Astrocyte (in vitro differentiated cells and primary cell): ENCODE data around the gene DSG3. TPM values are rescaled to one million over a fixed set of nuclear protein-coding genes. Genes with fewer than 3 reads are reported as not detected.

Source experiments
- DNase-seq: peaks from one replicate; pipeline ENCODE4 v3.0.0-alpha.2; 2010; ENCODE audit warnings: low read depth
- FAIRE-seq: peaks from 2 replicates; lab custom pipeline; 2011; peaks lifted over from hg19 to GRCh38; lab: Jason Lieb, UNC
- H2AFZ ChIP-seq: 2 replicates; pipeline ENCODE4 v1.6.0; 2012; ENCODE audit warnings: low read depth, low read length, inconsistent platforms
- H3K27ac ChIP-seq: 2 replicates; pipeline ENCODE4 v1.5.1; 2011; ENCODE audit warnings: low read depth, low read length, inconsistent platforms
- H3K27me3 ChIP-seq: 2 replicates; pipeline ENCODE4 v1.6.0; 2011; ENCODE audit warnings: low read length, inconsistent platforms; ENCODE audit not compliant: insufficient read depth
- H3K36me3 ChIP-seq: 2 replicates; pipeline ENCODE4 v1.5.1; 2011; ENCODE audit warnings: low read length, inconsistent platforms; ENCODE audit not compliant: insufficient read depth
- H3K4me1 ChIP-seq: 2 replicates; pipeline ENCODE4 v1.5.1; 2011; ENCODE audit warnings: low read length, inconsistent platforms; ENCODE audit not compliant: insufficient read depth
- H3K4me2 ChIP-seq: 2 replicates; pipeline ENCODE4 v1.6.0; 2012; ENCODE audit warnings: low read length, inconsistent platforms
- H3K4me3 ChIP-seq: 2 replicates; pipeline ENCODE4 v1.5.1; 2011; ENCODE audit warnings: low read depth, mild to moderate bottlenecking, low read length, inconsistent platforms; ENCODE audit not compliant: insufficient read depth
- H3K79me2 ChIP-seq: 2 replicates; pipeline ENCODE4 v1.6.0; 2012; ENCODE audit warnings: mild to moderate bottlenecking, low read length, inconsistent platforms; ENCODE audit not compliant: insufficient read depth
- H3K9ac ChIP-seq: 2 replicates; pipeline ENCODE4 v1.6.0; 2012; ENCODE audit warnings: mild to moderate bottlenecking, low read length, inconsistent platforms
- H3K9me3 ChIP-seq: 2 replicates; pipeline ENCODE4 v1.5.1; 2012; ENCODE audit warnings: low read depth, mild to moderate bottlenecking, low read length, inconsistent platforms; ENCODE audit not compliant: insufficient read depth
- H4K20me1 ChIP-seq: 2 replicates; pipeline ENCODE4 v1.6.0; 2012; ENCODE audit warnings: low read length, inconsistent platforms; ENCODE audit not compliant: insufficient read depth
- H3K27ac Mint-ChIP-seq: one replicate; pipeline ENCODE4 v1.8.0; 2021; ENCODE audit warnings: mild to moderate bottlenecking, mixed read lengths; ENCODE audit not compliant: unreplicated experiment
- H3K27me3 Mint-ChIP-seq: one replicate; pipeline ENCODE4 v1.8.0; 2021; ENCODE audit warnings: low read depth, mixed read lengths; ENCODE audit not compliant: unreplicated experiment
- H3K36me3 Mint-ChIP-seq: one replicate; pipeline ENCODE4 v1.8.0; 2021; ENCODE audit warnings: low read depth, mixed read lengths; ENCODE audit not compliant: unreplicated experiment
- H3K4me1 Mint-ChIP-seq: one replicate; pipeline ENCODE4 v1.8.0; 2021; ENCODE audit warnings: low read depth, mixed read lengths; ENCODE audit not compliant: unreplicated experiment
- H3K4me3 Mint-ChIP-seq: one replicate; pipeline ENCODE4 v1.8.0; 2021; ENCODE audit warnings: mild to moderate bottlenecking, moderate library complexity, mixed read lengths; ENCODE audit not compliant: unreplicated experiment
- H3K9me3 Mint-ChIP-seq: one replicate; pipeline ENCODE4 v1.8.0; 2021; ENCODE audit warnings: mild to moderate bottlenecking, mixed read lengths; ENCODE audit not compliant: unreplicated experiment
- EZH2 ChIP-seq: IDR thresholded peaks from 2 replicates; pipeline ENCODE4 v1.6.1; 2012; ENCODE audit warnings: mild to moderate bottlenecking, low read length, inconsistent platforms; ENCODE audit not compliant: insufficient read depth
- total RNA-seq: library from RNA; stranded (reverse); gene quantifications from 2 replicates; pipeline ENCODE4 v1.2.1, GENCODE V29; 2021
- TF ChIP-seq, protein P1 (sequence below): IDR thresholded peaks from 2 replicates; pipeline ENCODE4 v1.5.1; 2011; ENCODE audit warnings: low read depth, mild to moderate bottlenecking, inconsistent platforms, low read length, moderate library complexity; ENCODE audit not compliant: insufficient read depth

DSG3 gene
- total RNA-seq, 1 donor from 2014 or later: 0.64 TPM

DNA sequence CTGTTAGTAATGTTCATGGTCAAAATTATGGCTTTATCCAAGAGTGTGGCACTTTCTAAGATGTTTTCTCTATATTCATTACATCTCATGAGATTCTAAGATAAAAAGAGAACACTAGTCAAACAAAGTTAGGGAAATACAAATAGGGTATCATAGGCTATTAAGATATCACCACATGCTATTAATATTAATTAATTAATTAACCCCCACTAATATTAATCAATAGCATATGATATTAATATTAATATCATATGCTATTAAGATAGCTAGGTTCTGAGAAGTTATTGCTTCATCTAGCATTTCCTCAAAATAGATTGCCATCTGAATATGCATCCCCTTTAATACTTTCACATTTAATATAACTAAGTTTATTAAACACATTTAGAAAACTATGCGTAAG is 22.1 kb downstream of the DSG3 start:
- TF ChIP-seq EZH2: no peak
- TF ChIP-seq, protein P1, sequence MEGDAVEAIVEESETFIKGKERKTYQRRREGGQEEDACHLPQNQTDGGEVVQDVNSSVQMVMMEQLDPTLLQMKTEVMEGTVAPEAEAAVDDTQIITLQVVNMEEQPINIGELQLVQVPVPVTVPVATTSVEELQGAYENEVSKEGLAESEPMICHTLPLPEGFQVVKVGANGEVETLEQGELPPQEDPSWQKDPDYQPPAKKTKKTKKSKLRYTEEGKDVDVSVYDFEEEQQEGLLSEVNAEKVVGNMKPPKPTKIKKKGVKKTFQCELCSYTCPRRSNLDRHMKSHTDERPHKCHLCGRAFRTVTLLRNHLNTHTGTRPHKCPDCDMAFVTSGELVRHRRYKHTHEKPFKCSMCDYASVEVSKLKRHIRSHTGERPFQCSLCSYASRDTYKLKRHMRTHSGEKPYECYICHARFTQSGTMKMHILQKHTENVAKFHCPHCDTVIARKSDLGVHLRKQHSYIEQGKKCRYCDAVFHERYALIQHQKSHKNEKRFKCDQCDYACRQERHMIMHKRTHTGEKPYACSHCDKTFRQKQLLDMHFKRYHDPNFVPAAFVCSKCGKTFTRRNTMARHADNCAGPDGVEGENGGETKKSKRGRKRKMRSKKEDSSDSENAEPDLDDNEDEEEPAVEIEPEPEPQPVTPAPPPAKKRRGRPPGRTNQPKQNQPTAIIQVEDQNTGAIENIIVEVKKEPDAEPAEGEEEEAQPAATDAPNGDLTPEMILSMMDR: no peak
- no peak for FAIRE-seq
- H3K4me2 ChIP-seq: no peak overlapping the region

DNA sequence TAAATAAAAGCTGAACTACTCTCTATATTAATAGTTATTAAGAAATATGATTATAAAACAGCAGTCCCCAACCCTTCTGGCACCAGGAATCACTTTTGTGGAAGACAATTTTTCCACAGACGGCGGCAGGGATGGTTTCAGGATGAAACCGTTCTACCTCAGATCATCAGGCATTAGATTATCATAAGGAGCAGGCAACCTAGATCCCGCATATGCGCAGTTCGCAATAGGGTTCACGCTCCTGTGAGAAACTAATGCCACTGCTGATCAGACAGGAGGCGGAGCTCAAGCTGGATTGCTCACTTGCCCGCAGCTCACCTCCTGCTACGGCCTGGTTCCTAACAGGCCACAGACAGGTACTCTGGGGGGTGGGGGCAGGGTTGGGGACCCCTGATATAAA is 31.1 kb downstream of the DSG3 start:
- Histone ChIP-seq H2AFZ (no peak overlapping the region), H3K79me2 (no peaks in the 10 kb centered on the region), H3K4me3 (no peak overlapping the region), H3K36me3 (no peaks in the 10 kb centered on the region), H3K4me1 (no peaks in the 10 kb centered on the region), H3K27me3 (no peaks in the 10 kb centered on the region), H3K4me2 (no peak overlapping the region), H3K27ac (no peak overlapping the region), H4K20me1 (no peaks in the 10 kb centered on the region), H3K9ac (no peak overlapping the region), H3K9me3 (peaks cover 4% of the 10 kb centered on the region)
- Mint-ChIP-seq H3K4me3 (no peak overlapping the region), H3K9me3 (no peaks in the 10 kb centered on the region), H3K36me3 (no peaks in the 10 kb centered on the region), H3K27ac (no peak overlapping the region), H3K4me1 (no peaks in the 10 kb centered on the region), H3K27me3 (no peaks in the 10 kb centered on the region)
- FAIRE-seq: no peak
- DNase-seq: no peak
- no peak for TF ChIP-seq EZH2
- TF ChIP-seq, protein P1: no peak

More for the DNA sequence above, 22.1 kb downstream of the DSG3 start:
- H3K27ac ChIP-seq: no peak overlapping the region
- H2AFZ ChIP-seq: no peak overlapping the region
- Mint-ChIP-seq H3K4me1 (no peaks in the 10 kb centered on the region), H3K27ac (no peak overlapping the region), H3K4me3 (no peak overlapping the region), H3K27me3 (no peaks in the 10 kb centered on the region), H3K36me3 (no peaks in the 10 kb centered on the region), H3K9me3 (no peaks in the 10 kb centered on the region)
- no peaks in the 10 kb centered on the region for H3K9me3 ChIP-seq
- no peaks in the 10 kb centered on the region for H3K4me1 ChIP-seq
- no peak overlapping the region for H3K4me3 ChIP-seq
- no peaks in the 10 kb centered on the region for H3K36me3 ChIP-seq
- H3K27me3 ChIP-seq: no peaks in the 10 kb centered on the region
- H3K9ac ChIP-seq: no peak overlapping the region
- H4K20me1 ChIP-seq: no peaks in the 10 kb centered on the region
- H3K79me2 ChIP-seq: no peaks in the 10 kb centered on the region
- DNase-seq: no peak

DNA sequence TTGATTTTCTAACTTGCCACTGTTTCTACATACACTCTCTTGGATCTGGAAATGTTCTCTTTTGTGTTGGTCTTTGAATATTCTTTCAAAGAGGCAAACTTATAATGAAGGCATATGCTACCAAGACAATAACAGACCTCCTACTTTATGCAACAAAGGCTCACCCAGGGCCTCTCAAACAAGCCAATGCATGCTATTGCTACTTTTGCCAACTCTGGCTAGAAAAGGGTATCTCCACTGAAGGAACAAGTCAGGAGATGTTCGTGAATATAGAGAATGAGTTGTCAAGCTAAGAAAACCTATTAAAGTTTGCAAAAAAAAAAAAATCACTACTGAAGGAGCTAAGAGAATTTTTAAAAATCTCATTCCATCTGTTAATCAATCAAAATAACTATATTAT is 34.5 kb downstream of the DSG3 start:
- FAIRE-seq: no peak
- Histone ChIP-seq H2AFZ (no peak overlapping the region), H3K4me1 (peaks cover under 1% of the 10 kb centered on the region), H3K27me3 (no peaks in the 10 kb centered on the region), H3K27ac (no peak overlapping the region), H3K9me3 (no peaks in the 10 kb centered on the region), H4K20me1 (no peaks in the 10 kb centered on the region), H3K36me3 (no peaks in the 10 kb centered on the region), H3K79me2 (no peaks in the 10 kb centered on the region), H3K4me2 (no peak overlapping the region), H3K4me3 (no peak overlapping the region), H3K9ac (no peak overlapping the region)
- Mint-ChIP-seq H3K27me3 (no peaks in the 10 kb centered on the region), H3K4me3 (no peak overlapping the region), H3K36me3 (no peaks in the 10 kb centered on the region), H3K4me1 (peaks cover 12% of the 10 kb centered on the region), H3K9me3 (no peaks in the 10 kb centered on the region), H3K27ac (no peak overlapping the region)
- no peak for TF ChIP-seq EZH2
- TF ChIP-seq, protein P1: no peak
- DNase-seq: no peak
